NCI-H146 treated with DMSO at 0.1 percent for 48 hours (cell line): Measurements from ENCODE around the gene SV2B.

Experiments
- DNase-seq: peaks from one replicate; lab custom pipeline; 2025; ENCODE audit not compliant: unreplicated experiment; lab: John Stamatoyannopoulos, UW

The SV2B gene

GRCh38 chr15:91261345-91261744 is 161.3 kb downstream of the SV2B start:
- no peak for DNase-seq

- no peak for DNase-seq
Measured at GRCh38 chr15:91263632-91264531, 163.8 kb downstream of the SV2B start.

- DNase-seq: no peak
Measured at GRCh38 chr15:91264651-91265351, 164.7 kb downstream of the SV2B start.

GRCh38 chr15:91265416-91265940 is 165.4 kb downstream of the SV2B start:
- DNase-seq: no peak

- DNase-seq: no peak
Measured at GRCh38 chr15:91268510-91268909, 168.5 kb downstream of the SV2B start.

- DNase-seq: no peak
Measured at GRCh38 chr15:91270747-91271146, 170.7 kb downstream of the SV2B start.

GRCh38 chr15:91271565-91272153 is 171.6 kb downstream of the SV2B start:
- peak; percentile 35 for DNase-seq

GRCh38 chr15:91275844-91276243 is 175.8 kb downstream of the SV2B start:
- DNase-seq: no peak

GRCh38 chr15:91278951-91279350 is 178.9 kb downstream of the SV2B start:
- DNase-seq: no peak

GRCh38 chr15:91279486-91279885 is 179.4 kb downstream of the SV2B start:
- DNase-seq: no peak

- no peak for DNase-seq
Measured at GRCh38 chr15:91281947-91282346, 181.9 kb downstream of the SV2B start.

GRCh38 chr15:91282486-91282885 is 182.4 kb downstream of the SV2B start:
- no peak for DNase-seq

GRCh38 chr15:91283155-91283554 is 183.1 kb downstream of the SV2B start:
- DNase-seq: no peak

GRCh38 chr15:91284758-91285466 is 184.9 kb downstream of the SV2B start:
- no peak for DNase-seq

GRCh38 chr15:91289324-91289723 is 189.3 kb downstream of the SV2B start:
- DNase-seq: no peak

GRCh38 chr15:91290553-91290952 is 190.5 kb downstream of the SV2B start:
- no peak for DNase-seq

GRCh38 chr15:91291673-91292072 is 191.6 kb downstream of the SV2B start:
- no peak for DNase-seq

GRCh38 chr15:91294344-91294743 is 194.3 kb downstream of the SV2B start:
- no peak for DNase-seq

- no peak for DNase-seq
Measured at GRCh38 chr15:91294795-91295194, 194.7 kb downstream of the SV2B start.

- no peak for DNase-seq
Measured at GRCh38 chr15:91298101-91298500, 198.0 kb downstream of the SV2B start.
